ENCODE data around the gene MYO3A. TPM values are rescaled to one million over a fixed set of nuclear protein-coding genes. Genes with fewer than 3 reads are reported as not detected.

The MYO3A gene
- total RNA-seq, 6 experiments from 2014 or later = 0.03 TPM; not detected in 5

- Mint-ChIP-seq H3K36me3 (ENCODE audit: low read depth) (peaks cover 6% of the 10 kb centered on the region; the same call in 1 of the 2 replicates), H3K4me1 (ENCODE audit: low read depth) (no peaks in the 10 kb centered on the region)
Observed at GRCh38 chr10:25978771-25979170, 44.7 kb downstream of the MYO3A start.

GRCh38 chr10:25982107-25982506 is 48.1 kb downstream of the MYO3A start:
- DNase-seq = no peak
- peaks cover 48% of the 10 kb centered on the region for H3K9me3 Mint-ChIP-seq
- H3K4me1 Mint-ChIP-seq (ENCODE audit: low read depth) = no peaks in the 10 kb centered on the region
- TF ChIP-seq CTCF (IDR thresholded peaks at IDR 0.05) = no peak
- H3K27ac Mint-ChIP-seq = no peak overlapping the region
- peaks cover 10% of the 10 kb centered on the region; the same call in 1 of the 2 replicates for H3K36me3 Mint-ChIP-seq (ENCODE audit: low read depth)
- H3K27me3 Mint-ChIP-seq (ENCODE audit: insufficient read depth) = no peaks in the 10 kb centered on the region
- no peak overlapping the region for H3K4me3 Mint-ChIP-seq

More at GRCh38 chr10:25978771-25979170, 44.7 kb downstream of the MYO3A start:
- no peak for TF ChIP-seq CTCF (IDR thresholded peaks at IDR 0.05)
- Mint-ChIP-seq H3K27ac (no peak overlapping the region), H3K27me3 (ENCODE audit: insufficient read depth) (no peaks in the 10 kb centered on the region), H3K4me3 (no peak overlapping the region), H3K9me3 (peaks cover 32% of the 10 kb centered on the region)
- no peak for DNase-seq

DNA sequence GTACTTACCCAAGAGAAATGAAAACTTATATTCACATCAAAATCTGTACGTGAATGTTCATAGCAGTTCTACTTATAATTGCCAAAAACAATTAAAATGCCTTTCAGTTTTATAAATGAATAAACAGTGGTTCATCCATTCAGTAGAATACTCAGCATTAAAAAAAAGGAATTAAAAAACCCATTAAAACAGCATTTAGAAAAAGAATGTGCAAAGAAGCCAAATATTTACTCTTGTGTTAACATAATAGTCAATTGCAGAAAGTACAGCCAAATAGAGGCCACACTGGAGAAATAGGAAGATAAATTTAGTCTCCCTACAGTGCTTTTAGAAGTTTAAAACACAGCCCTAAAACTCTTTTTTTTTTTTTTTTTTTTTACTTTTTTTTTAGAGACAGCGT is 54.6 kb downstream of the MYO3A start:
- DNase-seq = no peak
- Mint-ChIP-seq H3K27ac (no peak overlapping the region), H3K36me3 (ENCODE audit: low read depth) (peaks cover 4% of the 10 kb centered on the region; the same call in 1 of the 2 replicates), H3K27me3 (ENCODE audit: insufficient read depth) (no peaks in the 10 kb centered on the region), H3K4me1 (ENCODE audit: low read depth) (no peaks in the 10 kb centered on the region), H3K4me3 (no peak overlapping the region), H3K9me3 (peaks cover 31% of the 10 kb centered on the region)
- no peak for TF ChIP-seq CTCF (IDR thresholded peaks at IDR 0.05)

GRCh38 chr10:25989951-25990350 is 55.9 kb downstream of the MYO3A start:
- H3K27me3 Mint-ChIP-seq (ENCODE audit: insufficient read depth) = no peaks in the 10 kb centered on the region
- H3K9me3 Mint-ChIP-seq = peaks cover 31% of the 10 kb centered on the region
- no peaks in the 10 kb centered on the region for H3K4me1 Mint-ChIP-seq (ENCODE audit: low read depth)
- TF ChIP-seq CTCF (IDR thresholded peaks at IDR 0.05) = no peak
- H3K4me3 Mint-ChIP-seq = no peak overlapping the region
- no peaks in the 10 kb centered on the region for H3K36me3 Mint-ChIP-seq (ENCODE audit: low read depth)
- DNase-seq = no peak
- H3K27ac Mint-ChIP-seq = no peak overlapping the region

- Mint-ChIP-seq H3K27me3 (ENCODE audit: insufficient read depth) (no peaks in the 10 kb centered on the region), H3K4me1 (ENCODE audit: low read depth) (no peaks in the 10 kb centered on the region)
- TF ChIP-seq CTCF (IDR thresholded peaks at IDR 0.05) = no peak
Observed at GRCh38 chr10:25999295-25999981, 65.4 kb downstream of the MYO3A start.

More at GRCh38 chr10:25999295-25999981, 65.4 kb downstream of the MYO3A start:
- Mint-ChIP-seq H3K4me3 (no peak overlapping the region), H3K36me3 (ENCODE audit: low read depth) (no peaks in the 10 kb centered on the region), H3K9me3 (peaks cover 27% of the 10 kb centered on the region), H3K27ac (no peak overlapping the region)
- no peak for DNase-seq
